K562 (cell line): Measurements from ENCODE around the gene TMEM167A. TPM values are rescaled to one million over a fixed set of nuclear protein-coding genes. Genes with fewer than 3 reads are reported as not detected.
A peak's percentile ranks its signal among the peaks of the same experiment; 100 is the strongest.

Experiments used
- ATAC-seq: fragments of 200-7000 bp; cut with Tn5 transposase; 3 replicates; pipeline ENCODE4 v1.9.1; 2020; ENCODE audit warnings: moderate library complexity
- BruUV-seq: library from RNA; stranded (reverse); fragments of 400-500 nt; replicated peaks from 2 replicates; lab custom pipeline; 2021; lab: Mats Ljungman, UMichigan
- CTCF ChIA-PET: fragments of 300-600 bp; formaldehyde crosslinking; extraction: SDS; loops from one replicate; lab custom pipeline; 2021; ENCODE audit warnings: low intra/inter-chr PET ratio; lab: Yijun Ruan, JAX
- POLR2A ChIA-PET: fragments of 300-600, 350-650 bp; sonication (Branson Sonifier 250); formaldehyde crosslinking; extraction: SDS; loops from one replicate; lab custom pipeline; 2021; ENCODE audit warnings: antibody characterized with exemption, inconsistent platforms; lab: Yijun Ruan, JAX
- DNase-seq, 4 experiments: peaks; one replicate each; pipeline versions ENCODE4 v3.0.0 to v3.0.0-alpha.2; 2011 to 2018; ENCODE audit warnings: low spot score in 3 of 4, mixed read lengths in 3 of 4; ENCODE audit errors: extremely low read depth in 1 of 4
- FAIRE-seq: peaks from 2 replicates; lab custom pipeline; 2011; peaks lifted over from hg19 to GRCh38; lab: Jason Lieb, UNC
- H2AFZ ChIP-seq: 2 replicates; pipeline ENCODE4 v1.6.0; 2011; ENCODE audit warnings: low read depth, low read length, control low read depth, inconsistent platforms
- H3K27ac ChIP-seq: fragments of 200-600 bp; 3 replicates; pipeline ENCODE4 v1.8.0; 2011; ENCODE audit warnings: low read depth, mild to moderate bottlenecking, control low read depth, inconsistent platforms, low read length, moderate library complexity, mixed read lengths; ENCODE audit errors: extremely low read depth
- H3K27me3 ChIP-seq, 2 experiments: fragments of 300-600 bp in 1 of 2; 2 replicates in 1 of 2; 3 replicates in 1 of 2; pipeline versions ENCODE4 v1.6.0 to v1.8.0; 2011; ENCODE audit warnings: inconsistent platforms in 2 of 2, low read length in 2 of 2, mild to moderate bottlenecking in 1 of 2, mixed read lengths in 1 of 2, moderate library complexity in 1 of 2; ENCODE audit not compliant: control insufficient read depth in 2 of 2, insufficient read depth in 2 of 2
- H3K36me3 ChIP-seq: fragments of 300-600 bp; 3 replicates; pipeline ENCODE4 v1.8.0; 2011; ENCODE audit warnings: mild to moderate bottlenecking, low read length, inconsistent platforms; ENCODE audit not compliant: control insufficient read depth, insufficient read depth
- H3K4me1 ChIP-seq, 2 experiments: fragments of 200-600 bp in 1 of 2; replicated peaks in 1 of 2; 2 replicates in 1 of 2; 3 replicates in 1 of 2; pipeline versions ENCODE4 v1.5.1 to v1.8.0; 2011; ENCODE audit warnings: inconsistent platforms in 2 of 2, low read length in 2 of 2, mild to moderate bottlenecking in 1 of 2, mixed read lengths in 1 of 2, moderate library complexity in 1 of 2; ENCODE audit not compliant: control insufficient read depth in 2 of 2, insufficient read depth in 2 of 2
- H3K4me2 ChIP-seq: 2 replicates; pipeline ENCODE4 v1.6.1; 2011; ENCODE audit warnings: low read length, control low read depth, inconsistent platforms, mixed read lengths; ENCODE audit not compliant: insufficient read depth
- H3K4me3 ChIP-seq: fragments of 200-600 bp; sonication (generic), shearing (Covaris generic); 2 replicates; pipeline ENCODE4 v1.5.1; 2016; ENCODE audit warnings: control low read depth, inconsistent platforms
- H3K79me2 ChIP-seq: fragments of 200-600 bp; 3 replicates; pipeline ENCODE4 v1.8.0; 2011; ENCODE audit warnings: low read length, inconsistent platforms; ENCODE audit not compliant: control insufficient read depth, insufficient read depth
- H3K9ac ChIP-seq, 2 experiments: 2 replicates each; pipeline versions ENCODE4 v1.6.0 to v1.6.1; 2011; ENCODE audit warnings: low read depth in 2 of 2, low read length in 2 of 2, control low read depth in 1 of 2, inconsistent platforms in 1 of 2, mild to moderate bottlenecking in 1 of 2, mixed read lengths in 1 of 2; ENCODE audit not compliant: insufficient read depth in 1 of 2
- H3K9me1 ChIP-seq: one replicate; pipeline ENCODE4 v1.6.0; 2011; ENCODE audit warnings: inconsistent platforms, mild to moderate bottlenecking, low read length, moderate library complexity; ENCODE audit not compliant: control insufficient read depth, insufficient read depth
- H3K9me3 ChIP-seq: replicated peaks from 2 replicates; pipeline ENCODE4 v1.5.1; 2011; ENCODE audit warnings: low read depth, low read length, inconsistent platforms; ENCODE audit not compliant: control insufficient read depth, insufficient read depth
- H4K20me1 ChIP-seq: replicated peaks from 2 replicates; pipeline ENCODE4 v1.6.1; 2011; ENCODE audit warnings: low read length, inconsistent platforms, mixed read lengths; ENCODE audit not compliant: control insufficient read depth, insufficient read depth
- BCL6 ChIP-seq: fragments of 250-450 bp; sonication (Bioruptor Pico); IDR thresholded peaks from 2 replicates; pipeline ENCODE4 v1.4.0; 2020
- CBFA2T2 ChIP-seq: fragments of 450-650 bp; conservative IDR thresholded peaks from 2 replicates; pipeline ENCODE4 v1.6.1; 2017; ENCODE audit warnings: mild to moderate bottlenecking
- ELK1 ChIP-seq: sonication (generic); formaldehyde crosslinking; IDR thresholded peaks from 2 replicates; pipeline ENCODE4 v1.8.1; 2022; ENCODE audit warnings: missing genetic modification reagents
- PURB ChIP-seq: sonication (generic); formaldehyde crosslinking; IDR thresholded peaks from 2 replicates; pipeline ENCODE4 v1.9.0; 2021; ENCODE audit warnings: low read depth, mild to moderate bottlenecking, missing genetic modification reagents
- RAD51 ChIP-seq: fragments of 450-650 bp; IDR thresholded peaks from 2 replicates; pipeline ENCODE4 v1.7.1; 2016; ENCODE audit warnings: low read depth, mild to moderate bottlenecking, borderline replicate concordance
- SPI1 ChIP-seq: IDR thresholded peaks from 2 replicates; pipeline ENCODE4 v1.6.1; 2011; ENCODE audit warnings: low read depth, low read length, control low read depth, borderline replicate concordance
- TFE3 ChIP-seq: fragments of 450-650 bp; formaldehyde crosslinking; IDR thresholded peaks from 2 replicates; pipeline ENCODE4 v1.4.0; 2020; ENCODE audit warnings: mild to moderate bottlenecking, mixed read lengths
- TOE1 ChIP-seq, 2 experiments: fragments of 450-650 bp in 1 of 2; sonication (generic) in 1 of 2; formaldehyde crosslinking in 1 of 2; IDR thresholded peaks; 2 replicates each; pipeline versions ENCODE4 v1.7.1 to v1.8.0; 2016 to 2022; ENCODE audit warnings: borderline replicate concordance in 2 of 2, mild to moderate bottlenecking in 2 of 2, antibody characterized with exemption in 1 of 2, inconsistent platforms in 1 of 2, low read depth in 1 of 2, missing genetic modification reagents in 1 of 2, moderate library complexity in 1 of 2
- USF2 ChIP-seq: sonication (generic); formaldehyde crosslinking; IDR thresholded peaks from 2 replicates; pipeline ENCODE4 v1.5.0; 2020; ENCODE audit warnings: missing genetic modification reagents
- WGBS: fragments of 100-300 bp; shearing (Covaris generic); methylation state at CpG from one replicate; pipeline ENCODE4 v1.1.6; 2016; ENCODE audit warnings: low coverage, mixed read lengths; ENCODE audit not compliant: insufficient coverage; ENCODE audit errors: missing lambda C conversion rate; 5-methylcytosine and 5-hydroxymethylcytosine counted together
- in situ Hi-C: fragments of 300-500 bp; cut with MboI; formaldehyde crosslinking; loops from 4 replicates; pipeline ENCODE4 v1.15.0; 2018; ENCODE audit warnings: inconsistent platforms, mixed read lengths
- intact Hi-C: fragments of 100-400 bp; cut with micrococcal nuclease; formaldehyde crosslinking; loops from 2 replicates; pipeline ENCODE4 v1.14.2; 2022
- polyA plus RNA-seq, 8 experiments: library from polyadenylated mRNA; depleted of rRNA in 4 of 8; stranded (reverse) in 5 of 8; unstranded in 3 of 8; fragments of >200 nt; fragmentation: Nextera tagmentation in 2 of 8; fragmentation: Illumina TruSeq in 1 of 8; extraction: Ambion mirVana in 2 of 8; extraction: Trizol in 1 of 8; gene quantifications; 2 replicates each; pipeline versions ENCODE4 v1.2.1 to v1.2.3, GENCODE V29; 2011 to 2014; ENCODE audit warnings: inconsistent platforms in 1 of 8, missing spikeins in 1 of 8
- total RNA-seq, 7 experiments: library from RNA; depleted of rRNA in 6 of 7; stranded (reverse); fragments of >200 nt in 6 of 7; fragmentation: Illumina TruSeq in 2 of 7; extraction: Trizol in 2 of 7; gene quantifications; 2 replicates each; pipeline versions ENCODE4 v1.2.1 to v1.2.3, GENCODE V29; 2011 to 2021; ENCODE audit warnings: low replicate concordance in 1 of 7

Gene TMEM167A
- total and polyA plus RNA-seq, 9 of the 15 experiments (the other 6 are each of a cell fraction or from before 2014, with no cell fraction given) = 35.3 to 458 (median 110) TPM

DNA sequence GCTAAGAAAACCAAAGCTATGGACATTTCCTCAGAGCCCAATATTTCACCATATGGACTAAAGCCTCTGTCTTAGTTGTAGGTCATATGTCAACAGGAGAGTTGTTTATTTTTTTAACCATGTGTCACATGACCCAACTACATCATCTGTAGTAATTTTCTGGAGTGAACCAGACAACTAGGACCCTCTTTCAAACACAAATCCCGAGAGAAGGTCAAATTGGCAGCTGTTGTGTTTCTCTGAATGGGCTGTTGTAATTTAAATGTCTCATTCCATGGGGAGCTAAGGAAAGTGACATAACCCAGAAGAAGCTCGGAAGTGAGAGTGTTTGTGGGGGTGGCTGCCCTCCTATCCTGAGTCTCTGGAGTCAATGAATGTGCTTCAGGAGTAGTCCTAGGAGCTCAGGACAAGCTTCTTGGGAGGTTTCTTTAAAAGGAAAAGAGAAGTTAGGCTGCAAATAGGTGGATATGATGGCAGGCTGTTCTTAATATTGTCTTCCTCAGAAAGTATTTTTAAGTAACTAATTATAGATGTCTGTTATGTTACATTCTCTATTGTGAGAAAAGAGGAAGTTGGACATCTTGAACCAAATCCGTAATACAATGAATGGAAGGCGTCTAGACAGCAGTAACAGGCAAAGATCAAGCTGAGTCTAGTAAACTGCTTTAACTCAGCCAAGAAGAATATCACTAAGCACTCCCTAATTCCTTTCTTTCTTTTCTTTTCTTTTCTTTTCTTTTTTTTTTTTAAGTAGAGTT is 50.1 kb downstream of the TMEM167A start:
- no TSS peak for BruUV-seq
- ATAC-seq (no peak), FAIRE-seq (no peak), DNase-seq (no peak)
- Histone ChIP-seq H3K4me1 (no peaks in the 10 kb centered on the region; a peak in 1 of 5 replicates), H3K36me3 (no peaks in the 10 kb centered on the region), H3K27ac (no peak overlapping the region), H4K20me1 (no peaks in the 10 kb centered on the region), H3K4me3 (no peak overlapping the region), H3K9me3 (no peaks in the 10 kb centered on the region), H3K4me2 (no peak overlapping the region), H3K9ac (no peak overlapping the region), H3K27me3 (no peaks in the 10 kb centered on the region)
- intact Hi-C loops (no loop called here), in situ Hi-C loops (no loop called here)
- 20% methylated on average over 4 of the region's 4 CpGs for WGBS
- TF ChIP-seq USF2 (peak; percentile 4; the same call in 1 of the 2 replicates), BCL6 (no peak), RAD51 (0 out of 2 replicates have a peak, but pooled peaks have one; percentile 28), CBFA2T2 (0 out of 2 replicates have a peak, but pooled peaks have one; percentile 3), TFE3 (CRISPR knock-in tag) (peak; percentile 87), SPI1 (peak; percentile 33; the same call in 1 of the 2 replicates), ELK1 (no peak), TOE1 (IDR thresholded peaks at IDR 0.05; ENCODE audit: borderline replicate concordance) (0 out of 2 replicates have a peak, but pooled peaks have one; percentile 21), TOE1 (CRISPR knock-in tag; IDR thresholded peaks at IDR 0.05; ENCODE audit: borderline replicate concordance, low read depth) (no peak), PURB (CRISPR knock-in tag) (no peak)
- TF ChIP-seq, all 486 proteins: peak for 6
- ChIA-PET CTCF (interaction anchor here (0.6 kb wide), 1 partner anchor 9 kb away, joined by 4 read pairs; no protein-coding TSS in a partner anchor), POLR2A (no interaction called here)
- Histone ChIP-seq H3K79me2 (no peaks in the 10 kb centered on the region), H3K9me1 (no peaks in the 10 kb centered on the region), H2AFZ (no peak overlapping the region)
